GM19238 (cell line): ENCODE measurements around the gene ITPRIPL2.

Experiments used
- DNase-seq: peaks from one replicate; pipeline ENCODE4 v3.0.0; 2011; ENCODE audit warnings: low spot score; ENCODE audit not compliant: insufficient read length

Gene ITPRIPL2

GRCh38 chr16:19093631-19094541 lies 19.9 kb upstream of the ITPRIPL2 start:
- no peak for DNase-seq

DNA sequence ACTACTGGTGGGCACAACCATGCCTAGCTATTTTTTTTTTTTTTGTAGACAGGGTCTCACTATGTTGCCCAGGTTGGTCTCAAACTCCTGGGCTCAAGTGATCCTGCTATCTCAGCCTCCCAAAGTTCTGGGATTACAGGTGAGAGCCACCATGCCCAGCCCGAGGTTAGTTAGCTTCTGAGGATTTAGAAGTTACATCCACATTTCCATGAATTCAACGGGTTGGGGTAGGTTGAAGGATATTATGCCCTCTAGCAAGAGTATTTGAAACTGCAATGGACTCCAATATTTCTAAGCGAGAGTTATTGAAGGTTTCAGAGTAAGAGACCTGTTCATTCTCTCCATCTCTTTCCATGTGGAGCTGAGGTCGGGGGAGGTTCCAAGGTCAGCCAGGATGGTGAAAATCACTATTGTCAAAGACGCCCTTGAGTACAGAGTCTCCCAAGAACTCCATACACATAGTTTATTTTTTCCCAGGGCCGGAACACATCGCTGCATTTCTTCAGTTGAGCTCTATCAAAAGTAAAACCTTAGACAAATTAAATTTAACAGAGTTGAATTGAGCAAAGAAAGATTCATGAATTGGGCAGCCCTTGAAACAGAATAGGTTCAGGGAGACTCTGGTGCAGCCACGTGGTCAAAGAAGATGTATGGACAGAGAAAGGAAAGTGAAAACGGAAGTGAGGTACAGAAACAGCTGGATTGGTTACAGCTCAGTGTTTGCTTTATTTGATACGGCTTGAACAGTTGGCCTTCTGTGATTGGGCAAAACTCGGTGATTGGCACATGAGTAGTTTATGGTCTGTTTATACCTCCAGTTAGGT lies 19.0 kb upstream of the ITPRIPL2 start:
- DNase-seq, result no peak

- DNase-seq, result no peak
Observed at GRCh38 chr16:19095654-19096053, 18.1 kb upstream of the ITPRIPL2 start.

- DNase-seq, result no peak
Observed at GRCh38 chr16:19098173-19098572, 15.6 kb upstream of the ITPRIPL2 start.

DNA sequence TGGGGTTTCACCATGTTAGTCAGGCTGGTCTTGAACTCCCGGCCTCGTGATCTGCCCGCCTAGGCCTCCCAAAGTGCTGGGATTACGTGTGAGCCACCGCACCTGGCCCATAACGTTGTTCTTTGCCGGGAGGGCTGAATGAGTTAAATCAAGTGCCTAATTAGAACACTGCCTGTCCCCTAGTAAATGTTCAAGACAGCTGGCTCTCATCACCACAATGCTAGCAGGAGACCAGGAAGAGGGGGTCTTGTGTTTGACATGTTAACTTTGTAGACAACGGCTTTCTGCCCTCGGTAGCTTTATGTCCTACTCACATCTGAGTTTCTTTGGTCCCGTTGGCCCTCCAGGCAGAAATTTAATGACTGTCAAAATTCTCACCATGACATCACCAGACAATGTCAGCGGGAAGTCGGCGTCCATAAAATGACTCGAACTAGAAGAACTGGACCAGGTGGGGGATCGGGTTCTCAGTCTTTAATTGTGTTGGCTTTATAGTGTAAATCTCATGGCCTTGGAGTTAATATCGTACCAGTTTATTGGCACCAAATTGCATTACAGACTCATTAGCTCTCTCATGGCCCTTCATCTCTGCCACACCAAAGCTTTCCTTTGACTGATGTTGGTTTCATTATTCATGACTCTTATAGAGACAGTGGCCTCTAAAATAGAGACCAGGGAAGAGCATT lies 11.4 kb upstream of the ITPRIPL2 start:
- DNase-seq, result no peak

DNA sequence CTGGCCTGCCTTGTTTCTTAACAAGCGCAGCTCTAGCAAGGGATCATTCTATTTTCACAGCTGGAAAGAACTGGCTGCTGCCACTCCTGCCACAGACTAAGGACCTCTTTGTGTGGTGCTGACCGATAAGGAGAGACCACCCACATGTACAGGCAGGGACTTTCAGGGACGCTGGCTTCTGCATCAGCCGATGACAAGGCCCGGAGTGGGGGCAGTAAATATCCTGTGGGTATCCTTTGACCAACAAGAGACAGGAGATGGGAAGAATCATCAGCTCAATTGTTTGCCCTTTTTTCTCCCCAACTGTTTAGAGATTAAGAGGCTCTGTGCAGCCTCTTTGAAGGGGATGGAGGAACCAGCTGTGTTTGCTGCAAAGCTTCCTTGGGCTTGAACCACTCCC lies 9.2 kb upstream of the ITPRIPL2 start:
- DNase-seq, result no peak

- DNase-seq, result no peak
Observed at GRCh38 chr16:19105131-19105530, 8.6 kb upstream of the ITPRIPL2 start.

DNA sequence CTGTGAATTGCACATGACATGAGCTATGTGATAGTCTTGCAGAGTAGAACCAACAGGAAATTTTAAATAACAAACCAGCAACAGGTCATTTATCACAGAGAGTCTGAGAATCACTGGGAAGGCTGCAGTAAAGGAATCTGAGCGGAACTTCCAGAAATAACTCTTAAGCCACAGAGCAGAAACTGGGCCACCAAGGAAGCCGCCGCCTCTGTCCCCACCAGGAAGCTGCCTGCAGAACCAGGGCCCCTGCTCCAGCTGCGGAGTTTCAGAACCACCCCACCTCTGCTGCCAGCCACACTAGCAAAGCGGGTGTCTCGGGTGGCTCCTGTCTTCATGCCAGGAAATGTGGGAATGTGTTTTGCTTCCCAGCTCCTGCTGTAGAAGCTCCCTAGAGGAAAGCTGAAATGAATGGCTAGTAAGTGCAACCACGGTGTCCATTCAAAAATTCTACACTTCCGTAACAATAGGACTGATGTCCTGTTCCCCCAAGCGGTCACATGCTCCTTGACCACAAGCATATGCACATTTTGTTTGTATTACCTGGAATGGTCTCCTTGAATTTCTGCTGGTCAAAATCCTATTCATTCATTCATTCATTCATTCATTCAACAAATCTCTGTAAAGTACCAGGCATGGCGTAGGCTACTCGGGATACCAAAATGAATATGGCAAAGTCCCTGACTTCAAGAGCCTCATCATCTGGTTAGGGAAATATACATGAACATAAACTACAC lies 7.7 kb upstream of the ITPRIPL2 start:
- DNase-seq, result no peak

DNA sequence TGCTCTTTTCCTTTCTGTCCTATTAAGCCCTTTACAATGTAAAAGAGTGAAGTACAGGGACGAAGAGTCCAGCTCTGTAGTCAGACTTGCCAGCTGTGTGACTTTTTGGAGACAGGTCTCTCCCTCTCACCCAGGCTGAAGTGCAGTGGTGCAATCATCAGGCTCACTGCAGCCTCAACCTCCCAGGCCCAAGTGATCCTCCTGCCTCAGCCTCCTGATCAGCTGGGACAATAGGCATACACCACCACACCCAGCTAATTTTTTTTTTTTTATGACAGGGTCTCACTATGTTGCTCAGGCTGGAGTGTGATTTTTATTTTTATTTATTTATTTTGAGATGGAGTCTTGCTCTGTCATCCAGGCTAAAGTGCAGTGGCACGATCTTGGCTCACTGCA lies 7.1 kb upstream of the ITPRIPL2 start:
- DNase-seq, result no peak

DNA sequence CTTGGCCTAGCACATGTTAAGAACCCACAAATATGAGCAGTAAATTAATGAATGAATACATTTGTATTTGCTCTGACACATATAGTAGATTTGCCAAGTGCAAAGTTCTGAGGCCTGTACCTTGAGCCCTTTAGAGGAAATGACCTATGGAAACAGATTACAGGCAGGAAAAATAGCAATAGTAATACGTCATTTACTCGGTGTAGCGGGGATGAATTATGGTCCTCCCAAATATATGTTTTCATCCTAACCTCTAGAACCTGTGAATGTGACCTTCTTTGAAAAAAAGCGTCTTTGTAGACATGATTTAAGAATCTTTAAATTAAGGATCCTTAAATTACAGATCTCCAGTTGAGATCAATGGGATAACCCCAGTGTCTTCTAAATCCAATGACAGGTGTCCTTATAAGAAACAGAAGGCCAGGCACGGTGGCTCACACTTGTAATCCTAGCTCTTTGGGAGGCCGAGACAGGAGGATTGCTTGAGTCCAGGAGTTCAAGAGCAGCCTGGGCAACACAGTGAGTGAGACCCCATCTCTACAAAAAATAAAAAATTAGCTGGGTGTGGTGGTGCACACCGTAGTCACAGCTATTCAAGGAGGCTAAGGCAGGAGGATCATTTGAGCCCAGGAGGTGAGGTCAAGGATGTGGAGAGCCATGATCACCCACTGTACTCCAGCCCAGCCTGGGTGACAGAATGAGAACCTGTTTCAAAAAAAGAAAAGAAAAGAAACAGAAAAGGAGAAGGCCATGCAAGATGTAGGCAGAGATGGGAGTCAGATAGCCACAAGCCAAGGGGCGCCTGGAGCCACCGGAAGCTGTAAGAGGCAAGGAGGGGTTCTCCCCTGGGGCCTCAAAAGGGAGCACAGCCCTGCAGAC lies 5.1 kb upstream of the ITPRIPL2 start:
- no peak for DNase-seq

GRCh38 chr16:19109288-19109664 lies 4.5 kb upstream of the ITPRIPL2 start:
- no peak for DNase-seq

GRCh38 chr16:19110537-19111360 lies 3.0 kb upstream of the ITPRIPL2 start:
- no peak for DNase-seq

GRCh38 chr16:19112099-19112407 lies 1.7 kb upstream of the ITPRIPL2 start:
- no peak for DNase-seq

GRCh38 chr16:19114359-19115147 lies 789 bp downstream of the ITPRIPL2 start:
- no peak for DNase-seq

DNA sequence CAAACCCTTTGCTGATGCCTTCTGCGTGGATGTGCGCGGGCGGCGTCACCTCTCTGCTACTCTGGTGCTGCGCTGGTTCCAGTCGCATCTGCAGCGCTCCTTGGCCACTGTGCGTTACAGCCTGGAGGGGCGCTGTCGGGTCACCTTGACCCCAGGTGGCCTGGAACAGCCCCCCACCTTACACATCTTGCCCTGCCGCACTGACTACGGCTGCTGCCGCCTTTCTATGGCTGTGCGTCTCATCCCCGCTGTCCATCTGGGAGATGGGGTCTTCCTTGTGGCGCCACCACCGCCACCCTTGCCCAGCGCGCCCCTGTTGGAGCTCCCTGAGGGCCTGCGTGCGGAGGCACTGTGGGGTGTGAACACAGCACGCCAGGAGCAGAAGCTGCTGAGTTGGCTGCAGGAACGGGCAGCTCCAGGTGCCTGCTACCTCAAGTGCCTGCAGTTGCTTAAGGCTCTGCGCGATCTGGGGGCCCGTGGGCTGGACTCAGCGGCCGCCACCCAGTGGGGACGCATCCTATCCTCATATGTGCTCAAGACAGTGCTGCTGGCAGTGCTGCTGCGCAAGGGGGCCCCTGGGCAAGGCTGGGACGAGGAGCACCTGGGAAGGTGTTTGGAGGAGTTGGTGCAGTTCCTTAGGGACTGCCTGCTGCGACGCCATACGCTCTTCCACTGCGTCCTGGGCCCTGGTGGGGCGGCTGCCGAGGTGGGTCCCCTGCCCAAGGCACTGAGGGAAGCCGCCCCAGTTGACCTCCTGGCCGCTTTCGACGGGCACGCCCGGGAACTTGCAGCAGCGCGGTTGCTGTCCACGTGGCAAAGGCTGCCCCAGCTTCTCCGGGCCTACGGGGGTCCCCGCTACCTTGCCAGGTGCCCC lies 1.6 kb downstream of the ITPRIPL2 start:
- no peak for DNase-seq

DNA sequence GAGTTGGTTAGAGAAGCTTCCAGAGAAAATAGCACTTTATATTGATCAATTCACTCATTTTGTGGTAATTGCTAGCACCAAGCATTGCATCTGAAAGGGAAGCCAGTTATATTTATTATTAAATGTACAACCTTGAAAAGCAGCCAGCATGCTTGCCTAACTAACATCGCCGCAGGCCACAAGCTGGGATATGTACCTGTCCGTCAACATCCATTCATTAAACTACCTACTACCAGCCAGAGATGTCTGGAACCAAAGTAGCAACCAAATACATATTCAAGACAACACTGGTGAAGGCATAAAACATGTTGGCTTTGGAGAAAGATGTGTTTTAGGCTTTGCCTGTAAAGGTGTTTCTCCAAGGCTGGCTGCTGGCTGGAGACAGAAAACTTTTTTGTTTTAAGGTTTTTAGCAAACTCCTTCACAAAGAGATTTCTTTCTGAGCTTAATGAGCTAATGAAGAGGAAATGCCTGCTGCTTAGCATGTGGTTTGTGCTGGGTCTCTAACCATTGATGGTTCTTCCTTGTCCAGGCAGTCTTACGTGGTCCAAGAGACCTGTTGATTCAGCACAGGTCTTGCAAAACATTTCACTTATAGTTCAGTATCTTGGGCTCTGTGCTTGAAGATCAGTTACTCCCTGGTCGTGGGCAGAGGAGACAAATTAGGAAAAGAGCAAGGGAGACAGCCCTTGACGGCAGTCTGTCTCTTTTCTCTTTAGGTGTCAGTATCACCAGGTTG lies 3.1 kb downstream of the ITPRIPL2 start:
- DNase-seq, result no peak

DNA sequence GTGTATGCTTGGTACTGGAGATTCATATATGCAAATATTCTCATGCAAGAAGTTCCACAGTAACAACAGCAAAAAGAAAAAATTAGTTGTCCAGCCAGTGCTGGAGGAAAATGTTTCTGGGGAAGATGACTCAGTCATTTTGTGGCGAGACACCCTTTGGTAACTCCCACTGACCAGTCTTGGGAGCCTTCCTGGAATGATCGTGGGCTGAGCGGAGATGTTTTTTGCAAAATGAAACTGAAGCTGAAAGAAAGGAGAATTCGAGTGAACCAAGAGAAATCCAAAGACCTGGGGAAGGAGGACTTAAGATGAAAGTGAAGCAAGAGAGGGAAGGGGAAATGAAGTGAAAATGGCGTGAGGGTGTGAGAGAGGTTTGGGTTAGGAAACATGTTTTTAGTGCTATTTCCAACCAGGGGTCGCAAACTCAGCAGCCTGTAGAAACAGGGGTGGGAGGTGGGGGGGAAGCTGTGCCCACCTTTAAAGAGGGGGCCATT lies 5.2 kb downstream of the ITPRIPL2 start:
- no peak for DNase-seq
